Hair follicular keratinocyte (primary cell): ENCODE data around the gene HACD4. TPM values are rescaled to one million over a fixed set of nuclear protein-coding genes. Genes with fewer than 3 reads are reported as not detected.

Experiments used
- total RNA-seq: library from RNA; depleted of rRNA; stranded (reverse); fragments of >200 nt; gene quantifications from 2 replicates; pipeline ENCODE4 v1.2.3, GENCODE V29; 2015

The HACD4 gene, protein sequence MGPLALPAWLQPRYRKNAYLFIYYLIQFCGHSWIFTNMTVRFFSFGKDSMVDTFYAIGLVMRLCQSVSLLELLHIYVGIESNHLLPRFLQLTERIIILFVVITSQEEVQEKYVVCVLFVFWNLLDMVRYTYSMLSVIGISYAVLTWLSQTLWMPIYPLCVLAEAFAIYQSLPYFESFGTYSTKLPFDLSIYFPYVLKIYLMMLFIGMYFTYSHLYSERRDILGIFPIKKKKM
- 4.7 and 9.4 TPM in 2 replicates for total RNA-seq

DNA sequence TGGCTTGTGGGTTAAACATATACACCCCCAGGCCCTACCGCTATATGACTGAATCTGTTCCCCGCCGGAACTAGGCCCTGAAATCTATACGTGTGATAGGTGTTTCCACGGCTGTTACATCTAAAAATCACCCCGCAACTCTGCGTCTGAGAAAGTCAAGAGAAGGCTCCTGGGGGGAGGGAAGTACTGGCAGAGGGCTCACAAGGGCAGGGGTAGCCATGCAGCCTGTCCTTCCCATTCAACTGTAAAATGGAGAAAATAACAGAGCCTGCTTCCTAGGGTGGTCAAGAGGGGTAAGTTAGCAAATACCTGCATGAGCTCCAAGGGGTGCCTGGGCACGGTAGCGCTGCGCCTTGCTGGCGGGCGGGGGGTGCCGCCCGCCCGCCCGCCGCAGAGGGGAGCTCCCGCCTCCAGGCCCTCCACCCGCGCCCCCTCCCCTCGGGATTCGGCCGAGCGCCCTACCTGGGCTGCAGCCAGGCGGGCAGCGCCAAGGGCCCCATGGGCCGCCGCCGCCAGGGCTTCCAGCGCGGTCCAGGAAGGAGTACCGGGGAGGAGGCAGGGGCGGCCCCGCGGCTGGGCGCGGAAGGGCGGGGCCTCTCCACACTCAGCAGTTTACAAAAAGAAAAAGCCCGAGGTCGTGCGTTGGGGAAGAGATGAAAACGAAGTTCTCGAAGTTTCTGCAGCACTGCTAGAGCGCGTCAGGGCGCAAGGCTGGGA, at the start of gene HACD4:
TSS of gene HACD4 (minus strand) at position 550 of the 717 bp plus-strand sequence. CDS start at position 500, 50 bp downstream.

DNA sequence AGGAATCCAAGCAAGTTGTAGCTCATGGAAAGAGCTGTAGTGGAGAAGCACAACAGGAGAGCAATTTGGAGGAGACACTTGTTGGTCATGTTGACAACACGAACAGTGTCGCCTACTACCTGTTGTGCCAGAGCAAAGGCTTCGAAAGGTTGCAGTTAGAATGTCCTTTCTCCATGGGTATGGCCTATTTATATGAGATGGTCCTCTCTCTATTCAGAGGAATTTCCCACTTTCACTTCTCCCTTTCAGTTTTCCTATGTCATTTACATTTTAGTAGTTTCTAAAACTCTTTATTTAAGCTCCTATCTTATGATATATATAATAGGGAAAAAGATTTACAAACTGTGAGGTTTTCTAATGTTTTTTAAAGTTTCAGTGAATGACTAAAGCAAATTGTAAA, 46.3 kb upstream of the HACD4 start, which contains the start of gene IFNB1:
TSS of gene IFNB1 (minus strand) at position 162 of the 400 bp plus-strand sequence. CDS start at position 89, 73 bp downstream.

Other genes starting within 250 kb of the HACD4 start
- gene IFNB1, start 46.3 kb upstream of the HACD4 start, total RNA-seq, result not detected in 2 replicates
- not detected in 2 replicates for gene IFNW1, start 110.2 kb upstream of the HACD4 start, total RNA-seq
- gene IFNA21, start 135.0 kb upstream of the HACD4 start, total RNA-seq, result not detected in 2 replicates
- gene IFNA4, start 155.9 kb upstream of the HACD4 start, total RNA-seq, result not detected in 2 replicates
- gene IFNA7, start 170.6 kb upstream of the HACD4 start, total RNA-seq, result not detected in 2 replicates
- not detected in 2 replicates for gene IFNA10, start 175.5 kb upstream of the HACD4 start, total RNA-seq
- gene IFNA16, start 185.7 kb upstream of the HACD4 start, total RNA-seq, result not detected in 2 replicates
- not detected in 2 replicates for gene IFNA17, start 196.6 kb upstream of the HACD4 start, total RNA-seq
- not detected in 2 replicates for gene IFNA14, start 208.4 kb upstream of the HACD4 start, total RNA-seq